Ovary (tissue), 9 donors: ENCODE results near the gene ADAM10. TPM values are rescaled to one million over a fixed set of nuclear protein-coding genes. Genes with fewer than 3 reads are reported as not detected.

ENCODE experiments used
- DNase-seq, 5 donors: peaks; one replicate each; pipeline ENCODE4 v3.0.0-alpha.2; 2019 to 2020
- H3K27ac ChIP-seq, 2 donors: fragments of 200-600 bp; one replicate each; pipeline versions ENCODE4 v1.5.1 to v1.8.0; 2019 to 2022
- H3K27me3 ChIP-seq: fragments of 200-600 bp; one replicate; pipeline ENCODE4 v1.8.0; 2022
- H3K36me3 ChIP-seq: fragments of 200-600 bp; sonication (generic); one replicate; pipeline ENCODE4 v1.5.1; 2019
- H3K4me1 ChIP-seq: one replicate; pipeline ENCODE4 v1.8.1; 2013; ENCODE audit warnings: mild to moderate bottlenecking, moderate library complexity; ENCODE audit not compliant: insufficient read depth
- H3K4me3 ChIP-seq: fragments of 200-600 bp; sonication (generic); one replicate; pipeline ENCODE4 v1.5.1; 2017
- H3K9me3 ChIP-seq, 2 donors: fragments of 200-600 bp in 1 of 2; sonication (generic) in 1 of 2; one replicate each; pipeline versions ENCODE4 v1.5.1 to v1.8.1; 2013 to 2019; ENCODE audit warnings: mild to moderate bottlenecking in 1 of 2, moderate library complexity in 1 of 2
- CTCF ChIP-seq, 3 donors: fragments of 450-650 bp in 2 of 3; fragments of 200-600 bp in 1 of 3; IDR thresholded peaks; one replicate each; pipeline versions ENCODE4 v1.5.1 to v1.8.0; 2016 to 2022; ENCODE audit warnings: antibody characterized with exemption in 3 of 3, mild to moderate bottlenecking in 1 of 3
- EP300 ChIP-seq: sonication (generic); formaldehyde crosslinking; IDR thresholded peaks from one replicate; pipeline ENCODE4 v1.6.1; 2017; ENCODE audit warnings: antibody characterized with exemption
- POLR2A ChIP-seq: fragments of 450-650 bp; IDR thresholded peaks from one replicate; pipeline ENCODE4 v1.6.1; 2017; ENCODE audit warnings: antibody characterized with exemption, mild to moderate bottlenecking, moderate library complexity
- whole genome bisulfite sequencing, 3 donors: extraction: QIAGEN DNeasy Blood & Tissue Kit in 1 of 3; methylation state at CpG; one replicate each; pipeline versions ENCODE4 v1.1.5 to v1.1.7; 2013 to 2017; 5-methylcytosine and 5-hydroxymethylcytosine counted together
- intact Hi-C, 4 donors: fragments of 100-400 bp; cut with DNase I; formaldehyde crosslinking; loops; one replicate each; pipeline versions ENCODE4 v1.11.0 to v1.15.1; 2022 to 2023
- polyA plus RNA-seq, 2 donors: library from polyadenylated mRNA; stranded (reverse); fragments of 200-250 nt in 1 of 2; fragments of 350-450 nt in 1 of 2; fragmentation: Illumina TruSeq in 1 of 2; extraction: RNeasy Lipid Tissue Mini Kit (QIAGEN cat#74804) in 1 of 2; gene quantifications; one replicate each; pipeline ENCODE4 v1.2.3, GENCODE V29; 2013 to 2014
- total RNA-seq, 7 donors: library from RNA; depleted of rRNA in 2 of 7; stranded (reverse); fragments of >200 nt in 2 of 7; fragmentation: NEBNext Ultra II Directional in 3 of 7; extraction: Animal tissue kit (Norgen Biotek cat#: 25700) in 3 of 7; gene quantifications; one replicate each; pipeline versions ENCODE4 v1.1.0 to v1.2.4, GENCODE V29; 2016 to 2023
- donor health status: DM: no; HTN: no; CAD: no; lungs with moderate emphysema.
- donor health status: DM: no; HTN: no; CAD: no.
- donor health status: Bipolar disorder and iron deficiency.
- donor health status: DM: yes; HTN: yes; CAD: no.
- donor health status: DM: no; HTN: no; CAD: no.
- donor health status: DM: yes; HTN: yes; CAD: no.

The ADAM10 gene
- total and polyA plus RNA-seq, 9 donors = 23.2 to 86.4 (median 63.0) TPM

GRCh38 chr15:58775402-58775801 is 25.9 kb upstream of the ADAM10 start:
- WGBS, 3 donors = 95 to 99% (median 97%) methylated on average over 3 of the region's 3 CpGs
- intact Hi-C loops = no loop called here
- Histone ChIP-seq H3K27ac (no peak overlapping the region), H3K36me3 (no peaks in the 10 kb centered on the region), H3K27me3 (no peaks in the 10 kb centered on the region), H3K4me1 (peaks cover 9% of the 10 kb centered on the region), H3K9me3 (no peaks in the 10 kb centered on the region), H3K4me3 (no peak overlapping the region)
- DNase-seq = no peak
- TF ChIP-seq CTCF (IDR thresholded peaks at IDR 0.05) = no peak
- no peak for TF ChIP-seq EP300
- TF ChIP-seq POLR2A = no peak

GRCh38 chr15:58773024-58773423 is 23.5 kb upstream of the ADAM10 start:
- Histone ChIP-seq H3K4me1 (peaks cover 9% of the 10 kb centered on the region), H3K27me3 (no peaks in the 10 kb centered on the region), H3K27ac (no peak overlapping the region), H3K9me3 (no peaks in the 10 kb centered on the region), H3K36me3 (no peaks in the 10 kb centered on the region), H3K4me3 (peak overlapping the region; percentile 92)
- no peak for DNase-seq
- TF ChIP-seq CTCF (IDR thresholded peaks at IDR 0.05) (no peak), EP300 (no peak), POLR2A (no peak)
- WGBS, 3 donors = 50 to 62% (median 52%) methylated on average over 4 of the region's 4 CpGs
- intact Hi-C loops = no loop called here

- DNase-seq = peak in 3 of 5 donors; percentile 41 to 69 (median 58)
- Histone ChIP-seq H3K4me1 (peaks cover 9% of the 10 kb centered on the region), H3K4me3 (peak overlapping the region; percentile 92), H3K9me3 (no peaks in the 10 kb centered on the region), H3K36me3 (no peaks in the 10 kb centered on the region), H3K27me3 (no peaks in the 10 kb centered on the region), H3K27ac (peak overlapping the region; percentile 86 to 98)
- intact Hi-C loops = no loop called here
- TF ChIP-seq POLR2A = no peak
- no peak for TF ChIP-seq CTCF (IDR thresholded peaks at IDR 0.05)
- no peak for TF ChIP-seq EP300
- WGBS, 3 donors = 0% methylated on average over 38 to 40 of the region's 40 CpGs
Measured at GRCh38 chr15:58771621-58772250, 22.2 kb upstream of the ADAM10 start.

GRCh38 chr15:58770857-58771620 is 21.5 kb upstream of the ADAM10 start, which contains the start of gene MINDY2:
TSS of gene MINDY2 (plus strand) at chr15:58771302. CDS start at chr15:58771396, 94 bp downstream.
- Histone ChIP-seq H3K9me3 (no peaks in the 10 kb centered on the region), H3K4me1 (peaks cover 9% of the 10 kb centered on the region), H3K36me3 (no peaks in the 10 kb centered on the region), H3K4me3 (peak within 1 kb of the TSS; percentile 92), H3K27me3 (no peaks in the 10 kb centered on the region), H3K27ac (peak within 1 kb of the TSS; percentile 86 to 98)
- 0 to 1% (median 0%) methylated on average over 60 to 75 of the region's 75 CpGs for WGBS, 3 donors
- DNase-seq = peak; percentile 97 to 99 (median 98)
- intact Hi-C loops = no loop called here
- TF ChIP-seq EP300 = peak; percentile 25
- TF ChIP-seq POLR2A = peak; percentile 71
- TF ChIP-seq CTCF (IDR thresholded peaks at IDR 0.05) = peak; percentile 10 to 62 (median 32)
